Measurements from ENCODE around the gene HOXC5. TPM values are rescaled to one million over a fixed set of nuclear protein-coding genes. Genes with fewer than 3 reads are reported as not detected.

Gene HOXC5
- total RNA-seq, 1 donor from 2014 or later, result not detected

DNA sequence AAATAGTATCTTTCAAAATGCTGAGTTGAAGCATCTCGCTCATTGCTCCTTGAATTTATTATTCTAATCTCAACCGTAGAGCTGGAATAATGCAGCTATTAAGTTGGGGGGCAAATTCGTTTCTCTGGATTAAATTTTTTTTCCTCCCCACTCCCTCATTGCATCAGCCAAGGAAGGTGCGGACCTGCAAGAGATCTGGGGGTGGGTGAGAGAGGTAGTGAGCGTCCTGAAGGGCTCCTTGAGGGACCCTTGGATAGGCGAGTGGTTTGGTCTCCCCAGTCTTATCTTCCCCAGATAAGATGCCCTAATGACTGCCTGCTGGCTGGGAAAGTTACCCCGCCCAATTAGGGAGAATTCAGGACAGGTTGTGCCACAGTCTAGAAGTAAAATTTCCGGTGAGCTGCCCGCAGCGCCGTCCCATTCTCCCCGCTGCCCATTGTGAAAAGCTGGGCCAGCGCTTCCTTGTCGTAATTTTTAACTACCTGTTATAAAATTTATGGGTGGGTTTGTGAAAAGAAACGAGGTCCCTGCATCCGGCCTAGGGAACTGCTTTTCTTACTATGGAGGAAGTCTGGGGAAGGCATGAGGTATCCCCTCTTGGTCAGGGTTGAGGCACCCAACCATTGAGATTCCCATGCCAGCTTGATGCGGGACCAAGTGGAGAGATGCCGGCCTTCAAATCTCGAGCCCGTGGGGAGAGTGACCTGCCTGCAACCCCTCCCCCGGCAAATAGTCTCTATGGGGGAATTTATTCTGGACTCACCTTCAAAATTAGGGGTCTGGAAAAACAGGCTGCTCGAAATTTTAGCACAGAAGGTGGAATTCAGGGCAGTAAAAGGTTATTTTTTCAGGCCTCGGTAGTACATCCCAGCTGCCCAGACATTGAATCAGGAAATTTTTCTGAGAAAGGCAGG, 17.6 kb upstream of the HOXC5 start:
- TF ChIP-seq, protein P1, sequence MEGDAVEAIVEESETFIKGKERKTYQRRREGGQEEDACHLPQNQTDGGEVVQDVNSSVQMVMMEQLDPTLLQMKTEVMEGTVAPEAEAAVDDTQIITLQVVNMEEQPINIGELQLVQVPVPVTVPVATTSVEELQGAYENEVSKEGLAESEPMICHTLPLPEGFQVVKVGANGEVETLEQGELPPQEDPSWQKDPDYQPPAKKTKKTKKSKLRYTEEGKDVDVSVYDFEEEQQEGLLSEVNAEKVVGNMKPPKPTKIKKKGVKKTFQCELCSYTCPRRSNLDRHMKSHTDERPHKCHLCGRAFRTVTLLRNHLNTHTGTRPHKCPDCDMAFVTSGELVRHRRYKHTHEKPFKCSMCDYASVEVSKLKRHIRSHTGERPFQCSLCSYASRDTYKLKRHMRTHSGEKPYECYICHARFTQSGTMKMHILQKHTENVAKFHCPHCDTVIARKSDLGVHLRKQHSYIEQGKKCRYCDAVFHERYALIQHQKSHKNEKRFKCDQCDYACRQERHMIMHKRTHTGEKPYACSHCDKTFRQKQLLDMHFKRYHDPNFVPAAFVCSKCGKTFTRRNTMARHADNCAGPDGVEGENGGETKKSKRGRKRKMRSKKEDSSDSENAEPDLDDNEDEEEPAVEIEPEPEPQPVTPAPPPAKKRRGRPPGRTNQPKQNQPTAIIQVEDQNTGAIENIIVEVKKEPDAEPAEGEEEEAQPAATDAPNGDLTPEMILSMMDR (IDR thresholded peaks at IDR 0.05; ENCODE audit: partially characterized antibody, unreplicated experiment), result no peak
- peaks cover 53% of the 10 kb centered on the region for H3K27me3 Mint-ChIP-seq (ENCODE audit: unreplicated experiment)
- no peak for DNase-seq
- no peak overlapping the region for H3K27ac Mint-ChIP-seq (ENCODE audit: unreplicated experiment)
- H3K36me3 Mint-ChIP-seq (ENCODE audit: unreplicated experiment), result no peaks in the 10 kb centered on the region
- H3K9me3 Mint-ChIP-seq (ENCODE audit: unreplicated experiment), result peaks cover 6% of the 10 kb centered on the region
- H3K4me1 Mint-ChIP-seq (ENCODE audit: low read depth, unreplicated experiment), result peaks cover 9% of the 10 kb centered on the region
- H3K4me3 Mint-ChIP-seq (ENCODE audit: unreplicated experiment), result no peak overlapping the region

DNA sequence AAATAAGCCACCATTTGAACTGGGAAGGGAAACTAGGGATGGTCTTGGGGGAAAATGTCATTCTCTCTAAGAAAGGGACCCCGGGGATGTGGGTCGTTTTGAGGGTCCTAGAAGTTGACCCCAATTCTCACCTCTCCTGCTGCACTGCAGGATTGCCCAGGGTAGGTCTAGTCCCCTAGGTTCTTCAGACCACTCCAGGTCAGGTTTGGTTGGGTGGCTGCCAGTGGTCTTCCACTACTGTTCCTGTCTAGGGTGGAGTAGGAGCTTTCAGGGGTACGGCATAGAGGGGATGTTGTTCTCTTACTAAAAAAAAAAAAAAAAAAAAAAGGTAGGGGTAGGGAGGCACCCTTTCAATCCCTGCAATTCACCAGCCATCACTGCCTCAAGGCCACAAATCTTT, 16.8 kb upstream of the HOXC5 start:
- TF ChIP-seq, protein P1 (IDR thresholded peaks at IDR 0.05; ENCODE audit: partially characterized antibody, unreplicated experiment), result no peak
- H3K27ac Mint-ChIP-seq (ENCODE audit: unreplicated experiment), result no peak overlapping the region
- DNase-seq, result no peak
- peaks cover 6% of the 10 kb centered on the region for H3K9me3 Mint-ChIP-seq (ENCODE audit: unreplicated experiment)
- H3K36me3 Mint-ChIP-seq (ENCODE audit: unreplicated experiment), result no peaks in the 10 kb centered on the region
- no peak overlapping the region for H3K4me3 Mint-ChIP-seq (ENCODE audit: unreplicated experiment)
- peaks cover 55% of the 10 kb centered on the region for H3K27me3 Mint-ChIP-seq (ENCODE audit: unreplicated experiment)
- peaks cover 9% of the 10 kb centered on the region for H3K4me1 Mint-ChIP-seq (ENCODE audit: low read depth, unreplicated experiment)

DNA sequence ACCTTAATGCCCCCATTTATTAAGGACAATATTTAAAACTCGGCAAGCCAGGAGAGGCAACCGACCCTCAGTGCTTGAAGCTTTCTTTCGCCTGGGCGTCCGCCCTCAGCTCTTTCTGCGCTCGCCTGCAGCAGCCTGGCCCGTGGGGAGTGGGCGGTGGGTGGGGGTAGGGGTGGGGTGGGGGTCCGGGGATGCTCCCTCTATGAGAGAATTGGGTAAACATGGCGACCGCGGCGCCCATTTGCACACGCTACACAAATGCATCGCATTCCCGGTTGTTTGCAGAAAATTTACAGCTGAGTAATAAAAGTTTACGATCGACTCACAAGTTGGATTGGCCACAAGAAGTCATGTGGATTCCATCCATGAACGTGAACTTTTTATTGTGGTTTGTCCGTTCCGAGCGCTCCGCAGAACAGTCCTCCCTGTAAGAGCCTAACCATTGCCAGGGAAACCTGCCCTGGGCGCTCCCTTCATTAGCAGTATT, 16.3 kb upstream of the HOXC5 start:
- no peak for DNase-seq
- TF ChIP-seq, protein P1 (IDR thresholded peaks at IDR 0.05; ENCODE audit: partially characterized antibody, unreplicated experiment), result no peak
- no peaks in the 10 kb centered on the region for H3K36me3 Mint-ChIP-seq (ENCODE audit: unreplicated experiment)
- no peak overlapping the region for H3K27ac Mint-ChIP-seq (ENCODE audit: unreplicated experiment)
- H3K4me3 Mint-ChIP-seq (ENCODE audit: unreplicated experiment), result no peak overlapping the region
- peaks cover 6% of the 10 kb centered on the region for H3K9me3 Mint-ChIP-seq (ENCODE audit: unreplicated experiment)
- H3K4me1 Mint-ChIP-seq (ENCODE audit: low read depth, unreplicated experiment), result peaks cover 9% of the 10 kb centered on the region
- peaks cover 55% of the 10 kb centered on the region for H3K27me3 Mint-ChIP-seq (ENCODE audit: unreplicated experiment)

DNA sequence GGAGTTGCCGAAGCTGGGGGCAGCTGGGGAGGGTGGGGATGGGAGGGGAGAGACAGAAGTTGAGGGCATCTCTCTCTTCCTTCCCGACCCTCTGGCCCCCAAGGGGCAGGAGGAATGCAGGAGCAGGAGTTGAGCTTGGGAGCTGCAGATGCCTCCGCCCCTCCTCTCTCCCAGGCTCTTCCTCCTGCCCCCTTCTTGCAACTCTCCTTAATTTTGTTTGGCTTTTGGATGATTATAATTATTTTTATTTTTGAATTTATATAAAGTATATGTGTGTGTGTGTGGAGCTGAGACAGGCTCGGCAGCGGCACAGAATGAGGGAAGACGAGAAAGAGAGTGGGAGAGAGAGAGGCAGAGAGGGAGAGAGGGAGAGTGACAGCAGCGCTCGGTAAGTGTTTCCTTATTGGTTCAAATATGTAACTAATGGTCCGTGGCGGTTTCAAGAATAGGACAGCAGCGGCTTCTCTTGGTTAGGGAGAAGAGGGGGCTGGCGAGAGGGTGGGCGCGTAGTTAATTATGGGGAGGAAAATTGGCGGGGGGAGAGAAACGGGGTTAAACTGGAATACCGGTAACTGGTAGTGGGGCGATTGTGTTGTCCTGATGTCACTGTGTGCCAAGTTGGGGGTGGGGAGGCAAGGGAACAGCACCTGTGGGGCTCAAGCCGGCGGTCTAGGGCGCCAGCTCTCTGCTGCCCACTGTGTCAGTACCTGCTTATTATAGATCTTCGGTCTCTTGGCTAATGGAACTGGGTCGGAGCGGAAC, 15.6 kb upstream of the HOXC5 start:
- peak overlapping the region; percentile 88 for H3K4me3 Mint-ChIP-seq (ENCODE audit: unreplicated experiment)
- H3K36me3 Mint-ChIP-seq (ENCODE audit: unreplicated experiment), result no peaks in the 10 kb centered on the region
- peaks cover 9% of the 10 kb centered on the region for H3K4me1 Mint-ChIP-seq (ENCODE audit: low read depth, unreplicated experiment)
- H3K27me3 Mint-ChIP-seq (ENCODE audit: unreplicated experiment), result peaks cover 53% of the 10 kb centered on the region
- DNase-seq, result no peak
- peaks cover 4% of the 10 kb centered on the region for H3K9me3 Mint-ChIP-seq (ENCODE audit: unreplicated experiment)
- H3K27ac Mint-ChIP-seq (ENCODE audit: unreplicated experiment), result no peak overlapping the region
- TF ChIP-seq, protein P1 (IDR thresholded peaks at IDR 0.05; ENCODE audit: partially characterized antibody, unreplicated experiment), result no peak
